ENCODE measurements around the gene SARDH.

The SARDH gene

GRCh38 chr9:133656211-133657119 is 81.7 kb downstream of the SARDH start:
- Histone ChIP-seq H3K9me2 (ENCODE audit: low read depth, low read length) (no peaks in the 10 kb centered on the region), H3F3A (ENCODE audit: insufficient read depth, low read length) (no peaks in the 10 kb centered on the region), H3K4me3 (ENCODE audit: low read depth, low read length, poor library complexity, severe bottlenecking) (no peak overlapping the region), H3K4me1 (ENCODE audit: insufficient read depth, low read length, severe bottlenecking) (no peaks in the 10 kb centered on the region), H2AFZ (ENCODE audit: low read length) (no peak overlapping the region), H3K27ac (ENCODE audit: low read depth, low read length, poor library complexity, severe bottlenecking) (no peak overlapping the region), H4K20me1 (ENCODE audit: insufficient read depth, low read length) (no peaks in the 10 kb centered on the region), H3K4me2 (ENCODE audit: low read length) (no peak overlapping the region), H3K27me3 (ENCODE audit: insufficient read depth, low read length) (peaks cover 3% of the 10 kb centered on the region; the same call in 1 of the 2 replicates), H3K79me2 (ENCODE audit: insufficient read depth, low read length) (no peaks in the 10 kb centered on the region), H3K9me3 (ENCODE audit: low read length) (no peaks in the 10 kb centered on the region), H3K36me3 (ENCODE audit: insufficient read depth, low read length) (no peaks in the 10 kb centered on the region), H3K9ac (ENCODE audit: low read length) (no peak overlapping the region)
- no peak for TF ChIP-seq CTCF (IDR thresholded peaks at IDR 0.05; ENCODE audit: low read length)
- no peak for TF ChIP-seq EZH2 (IDR thresholded peaks at IDR 0.05; ENCODE audit: borderline replicate concordance, low read length)

GRCh38 chr9:133655701-133656100 is 82.5 kb downstream of the SARDH start:
- H4K20me1 ChIP-seq (ENCODE audit: insufficient read depth, low read length), result no peaks in the 10 kb centered on the region
- no peaks in the 10 kb centered on the region for H3K9me3 ChIP-seq (ENCODE audit: low read length)
- H3K79me2 ChIP-seq (ENCODE audit: insufficient read depth, low read length), result no peaks in the 10 kb centered on the region
- H3K4me2 ChIP-seq (ENCODE audit: low read length), result no peak overlapping the region
- H3K27ac ChIP-seq (ENCODE audit: low read depth, low read length, poor library complexity, severe bottlenecking), result no peak overlapping the region
- H3K9me2 ChIP-seq (ENCODE audit: low read depth, low read length), result no peaks in the 10 kb centered on the region
- H3K4me3 ChIP-seq (ENCODE audit: low read depth, low read length, poor library complexity, severe bottlenecking), result no peak overlapping the region
- no peaks in the 10 kb centered on the region for H3F3A ChIP-seq (ENCODE audit: insufficient read depth, low read length)
- no peaks in the 10 kb centered on the region for H3K4me1 ChIP-seq (ENCODE audit: insufficient read depth, low read length, severe bottlenecking)
- H3K36me3 ChIP-seq (ENCODE audit: insufficient read depth, low read length), result no peaks in the 10 kb centered on the region
- TF ChIP-seq CTCF (IDR thresholded peaks at IDR 0.05; ENCODE audit: low read length) (no peak), EZH2 (IDR thresholded peaks at IDR 0.05; ENCODE audit: borderline replicate concordance, low read length) (no peak)
- H3K9ac ChIP-seq (ENCODE audit: low read length), result no peak overlapping the region
- no peak overlapping the region for H2AFZ ChIP-seq (ENCODE audit: low read length)
- peaks cover 3% of the 10 kb centered on the region; the same call in 1 of the 2 replicates for H3K27me3 ChIP-seq (ENCODE audit: insufficient read depth, low read length)

- Histone ChIP-seq H3K4me2 (ENCODE audit: low read length) (no peak overlapping the region), H3K9ac (ENCODE audit: low read length) (no peak overlapping the region), H3K79me2 (ENCODE audit: insufficient read depth, low read length) (no peaks in the 10 kb centered on the region), H3F3A (ENCODE audit: insufficient read depth, low read length) (no peaks in the 10 kb centered on the region), H3K27me3 (ENCODE audit: insufficient read depth, low read length) (peaks cover 3% of the 10 kb centered on the region; the same call in 1 of the 2 replicates), H3K4me3 (ENCODE audit: low read depth, low read length, poor library complexity, severe bottlenecking) (no peak overlapping the region), H3K4me1 (ENCODE audit: insufficient read depth, low read length, severe bottlenecking) (no peaks in the 10 kb centered on the region), H3K9me3 (ENCODE audit: low read length) (no peaks in the 10 kb centered on the region), H3K36me3 (ENCODE audit: insufficient read depth, low read length) (no peaks in the 10 kb centered on the region), H3K9me2 (ENCODE audit: low read depth, low read length) (no peaks in the 10 kb centered on the region), H2AFZ (ENCODE audit: low read length) (no peak overlapping the region), H4K20me1 (ENCODE audit: insufficient read depth, low read length) (no peaks in the 10 kb centered on the region), H3K27ac (ENCODE audit: low read depth, low read length, poor library complexity, severe bottlenecking) (no peak overlapping the region)
- TF ChIP-seq EZH2 (IDR thresholded peaks at IDR 0.05; ENCODE audit: borderline replicate concordance, low read length) (no peak), CTCF (IDR thresholded peaks at IDR 0.05; ENCODE audit: low read length) (no peak)
Observed at GRCh38 chr9:133654736-133655657, 83.2 kb downstream of the SARDH start.
